Measurements from ENCODE around the gene SCN3A.

The SCN3A gene

DNA sequence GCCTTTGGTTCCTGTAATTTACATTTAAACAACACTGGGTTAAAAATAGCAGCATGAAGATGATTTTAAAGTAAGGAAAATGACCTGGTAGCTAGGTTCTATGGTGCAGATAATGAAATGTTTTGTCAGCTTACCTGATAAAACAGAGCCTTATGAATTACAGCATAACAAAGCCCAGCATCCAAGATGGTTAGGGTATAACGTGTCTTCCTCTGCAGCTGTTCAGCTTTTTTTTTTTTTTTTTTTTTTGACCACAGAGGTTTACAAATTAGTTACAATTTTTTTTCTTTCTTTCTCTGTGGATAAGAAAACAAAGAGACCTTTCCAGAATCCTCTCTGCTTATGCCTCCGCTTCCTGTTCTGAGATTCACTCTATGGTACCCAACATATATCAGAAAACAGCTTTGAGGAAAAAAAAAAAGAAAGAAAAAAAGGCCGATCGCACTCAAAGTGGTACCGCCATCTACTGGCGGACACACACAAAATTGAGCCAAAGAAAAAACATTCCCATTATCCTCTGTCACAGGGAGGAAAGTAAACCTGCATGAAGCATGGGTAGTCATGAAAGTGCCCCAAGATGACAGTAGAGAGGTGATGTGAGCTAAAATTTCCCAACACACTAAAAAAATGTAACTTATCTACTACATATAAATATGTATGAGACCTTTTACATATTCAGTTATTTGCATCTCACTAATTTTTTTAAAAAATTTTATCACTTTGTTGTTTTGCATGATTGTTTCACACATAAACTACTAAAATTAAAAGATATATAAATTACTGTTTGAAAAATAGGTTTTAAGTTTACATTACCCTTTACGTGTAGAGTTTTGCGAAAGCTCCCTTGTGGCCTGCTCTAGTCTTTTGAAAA, at the start of gene SCN3A:
Gene SCN3A (minus strand): TSS at position 362 of the 871 bp plus-strand sequence. CDS start 27,656 bp downstream, outside the sequence.
- DNase-seq, result no peak

DNA sequence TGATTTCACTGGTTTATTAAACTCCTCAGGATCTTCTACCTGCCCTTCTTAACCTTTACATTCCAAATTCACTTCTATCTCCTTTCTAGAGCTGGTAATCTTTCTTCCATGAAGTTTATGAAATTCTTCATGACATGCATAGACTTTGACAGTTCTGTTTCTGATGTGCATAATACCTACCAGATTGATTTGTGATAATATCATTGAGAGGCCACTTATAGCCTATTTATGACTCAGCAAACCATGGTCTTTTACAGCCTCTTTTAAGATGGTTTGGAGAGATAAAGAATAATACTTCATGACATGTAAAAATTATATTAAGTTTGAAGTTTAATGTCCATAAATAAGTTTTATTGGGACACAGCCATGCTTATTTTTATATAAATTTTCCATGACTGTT, 49.3 kb upstream of the SCN3A start:
- DNase-seq, result no peak

DNA sequence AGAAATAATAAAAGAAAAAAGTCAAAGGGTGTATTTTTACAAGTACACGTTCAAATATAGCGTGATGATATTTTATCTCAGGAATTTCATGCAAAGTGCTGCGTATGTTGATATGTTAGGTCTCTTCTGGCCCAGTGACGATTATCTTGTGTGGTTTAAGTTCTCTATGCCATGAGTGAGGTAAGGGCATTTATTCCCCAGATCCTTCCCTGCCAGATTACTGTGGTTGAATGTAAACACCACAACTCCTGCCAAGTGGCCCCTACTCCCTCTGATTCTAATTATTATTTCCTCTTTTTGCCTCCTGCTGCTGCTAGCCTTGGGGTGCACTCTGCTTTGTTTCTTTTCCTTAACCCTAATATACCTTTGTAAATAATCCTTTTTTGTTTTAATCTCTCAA, 47.5 kb upstream of the SCN3A start:
- no peak for DNase-seq

DNA sequence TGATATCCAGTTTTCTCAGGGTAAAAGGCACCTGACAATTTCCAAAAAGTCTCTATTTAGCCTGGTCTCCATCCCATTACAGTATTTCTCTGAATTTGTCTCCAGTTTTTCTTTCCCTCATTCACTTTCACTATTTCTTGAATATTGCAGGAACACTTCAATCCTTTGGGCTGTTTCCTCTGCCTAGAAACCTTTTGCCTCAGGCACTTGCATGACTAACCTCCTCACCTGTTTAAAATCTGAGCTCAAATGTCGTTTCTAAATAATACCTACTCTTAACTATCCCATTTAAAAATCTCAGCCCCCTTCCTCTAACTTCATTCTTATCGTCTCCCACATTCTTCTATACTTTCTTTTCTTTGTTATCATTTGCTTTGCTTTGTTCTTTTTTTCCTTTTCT, 44.4 kb upstream of the SCN3A start:
- no peak for DNase-seq

DNA sequence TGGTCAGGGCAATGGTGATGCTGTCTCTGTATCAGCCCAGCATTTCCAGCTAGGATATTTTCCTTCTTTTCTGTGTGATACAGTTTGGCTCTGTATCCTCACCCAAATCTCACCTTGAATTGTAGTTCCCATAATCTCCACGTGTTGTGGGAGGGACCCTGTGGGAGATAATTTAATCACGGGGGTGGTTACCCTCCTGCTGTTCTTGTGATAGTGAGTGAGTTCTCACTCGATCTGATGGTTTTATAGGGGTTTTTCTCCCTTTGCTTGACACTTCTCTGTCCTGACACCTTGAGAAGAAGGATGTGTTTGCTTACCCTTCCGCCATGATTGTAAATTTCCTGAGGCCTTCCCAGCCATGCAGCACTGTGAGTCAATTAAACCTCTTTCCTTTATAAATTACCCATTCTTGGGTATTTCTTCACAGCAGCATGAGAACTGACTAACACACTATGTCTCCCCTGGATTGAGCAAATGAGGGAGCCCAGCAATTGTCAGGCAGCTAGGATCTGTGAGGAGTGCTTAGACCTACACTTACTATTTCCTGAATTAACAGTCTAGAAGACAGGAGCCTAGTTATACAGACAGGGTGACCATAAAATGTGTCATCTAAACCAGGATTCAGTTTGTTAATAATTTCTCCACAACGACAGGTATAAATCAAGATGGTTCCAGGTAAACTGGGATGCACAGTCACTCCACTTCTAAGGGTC, 41.4 kb upstream of the SCN3A start:
- no peak for DNase-seq

DNA sequence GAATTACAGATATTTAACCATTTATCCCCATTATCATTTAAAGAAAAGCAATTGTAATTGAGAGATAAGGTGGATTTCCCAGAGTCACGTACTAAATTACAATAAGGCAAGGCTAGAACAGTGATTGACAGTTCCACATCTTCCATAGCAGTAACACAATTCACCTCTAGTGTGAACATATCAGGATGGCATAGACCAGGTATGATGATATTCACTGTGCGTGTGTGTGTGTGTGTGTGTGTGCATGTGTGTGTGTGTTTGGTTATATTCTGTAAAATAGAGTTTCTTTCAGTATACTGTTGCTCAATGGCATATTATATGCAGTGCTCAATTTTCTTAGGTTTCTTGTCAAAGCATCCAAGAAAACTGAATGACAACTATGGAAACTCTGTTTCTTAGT, 37.1 kb upstream of the SCN3A start:
- DNase-seq, result no peak

DNA sequence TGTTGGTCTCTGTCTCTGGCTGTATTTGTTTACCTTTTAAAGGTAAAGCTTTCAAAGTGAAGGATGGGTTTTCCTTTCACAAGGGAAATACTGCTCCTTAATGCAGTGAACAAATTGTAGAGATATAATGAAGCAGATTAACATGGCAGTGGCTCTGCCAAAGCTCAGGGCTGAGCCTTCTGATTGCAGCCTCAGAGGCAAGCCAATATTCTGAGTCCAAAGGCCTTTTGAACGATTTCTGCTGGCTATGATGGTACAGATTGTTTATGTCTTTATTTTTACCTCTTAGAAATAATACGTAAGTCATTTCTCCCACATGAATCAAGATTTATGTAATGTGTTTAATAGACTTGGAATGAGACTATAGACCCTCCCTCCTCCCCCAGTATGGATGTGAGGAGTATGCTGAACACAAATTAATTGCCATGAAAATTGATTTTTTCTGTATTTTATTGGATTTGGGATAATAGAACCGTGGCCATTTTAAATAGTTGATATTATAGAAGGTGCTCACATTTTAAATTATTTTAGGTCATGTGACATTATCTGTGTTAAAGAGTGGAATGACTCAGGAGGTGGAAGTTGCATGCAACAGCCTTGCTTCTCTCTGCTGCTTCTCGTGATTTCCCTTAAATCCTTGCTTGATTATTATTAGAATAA, 36.1 kb upstream of the SCN3A start:
- DNase-seq, result no peak

DNA sequence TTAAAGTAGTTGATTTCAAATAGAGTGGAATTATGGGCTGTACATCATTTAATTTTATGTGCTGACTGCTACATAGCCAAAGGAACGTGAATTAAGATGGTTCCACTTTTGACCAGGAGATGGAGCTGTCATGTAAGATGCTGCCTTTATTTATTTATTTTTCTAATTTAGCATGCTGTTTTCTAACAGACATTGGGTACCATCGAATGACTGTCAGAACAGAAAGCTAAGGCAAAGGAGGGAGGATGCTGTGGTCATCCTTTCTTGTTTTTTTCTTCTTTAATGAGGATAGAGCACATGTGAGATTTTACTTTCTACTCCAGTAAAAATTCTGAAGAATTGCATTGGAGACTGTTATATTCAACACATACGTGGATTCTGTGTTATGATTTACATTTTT, 35.4 kb upstream of the SCN3A start, which contains the start of gene SCN2A:
Gene SCN2A (plus strand): TSS at position 185 of the 400 bp plus-strand sequence. CDS start 56,410 bp downstream, outside the sequence.
- no peak for DNase-seq

DNA sequence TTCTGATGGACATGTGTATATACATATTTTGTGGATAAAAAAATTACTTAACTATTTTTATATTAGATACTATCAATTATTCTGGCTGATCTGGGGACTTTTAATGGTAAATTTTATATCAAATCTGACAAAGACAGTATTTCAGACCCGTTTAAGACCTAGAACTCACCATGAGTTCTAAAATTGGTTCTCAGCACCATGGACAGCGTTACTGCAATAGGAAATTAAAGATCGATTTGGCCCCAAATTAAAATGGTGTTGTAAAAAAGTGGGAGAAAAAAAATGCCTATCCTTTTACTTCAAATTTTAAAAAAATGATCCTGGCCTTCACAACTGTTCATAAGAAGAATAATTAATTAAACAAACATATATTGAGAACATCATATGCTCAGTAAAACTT, 34.4 kb upstream of the SCN3A start:
- no peak for DNase-seq

DNA sequence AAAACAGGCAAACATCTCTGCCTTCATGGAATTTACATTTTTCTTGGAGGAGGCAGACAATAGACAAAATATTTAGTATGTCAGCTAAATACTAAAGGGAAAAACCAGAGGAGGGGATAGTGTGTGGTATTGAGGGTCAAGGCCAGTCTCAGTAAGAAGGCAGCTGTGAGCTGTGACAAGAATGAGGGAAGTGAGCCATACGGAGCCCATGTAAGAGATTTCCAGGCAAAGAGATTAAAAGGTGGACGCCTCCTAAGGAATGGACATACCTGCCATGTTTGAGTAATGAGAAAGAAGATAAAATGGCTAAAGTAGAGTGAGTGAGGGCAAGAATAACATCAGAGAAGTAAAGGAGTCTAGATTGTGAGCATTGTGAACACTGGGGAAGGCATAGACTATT, 33.2 kb upstream of the SCN3A start:
- no peak for DNase-seq

DNA sequence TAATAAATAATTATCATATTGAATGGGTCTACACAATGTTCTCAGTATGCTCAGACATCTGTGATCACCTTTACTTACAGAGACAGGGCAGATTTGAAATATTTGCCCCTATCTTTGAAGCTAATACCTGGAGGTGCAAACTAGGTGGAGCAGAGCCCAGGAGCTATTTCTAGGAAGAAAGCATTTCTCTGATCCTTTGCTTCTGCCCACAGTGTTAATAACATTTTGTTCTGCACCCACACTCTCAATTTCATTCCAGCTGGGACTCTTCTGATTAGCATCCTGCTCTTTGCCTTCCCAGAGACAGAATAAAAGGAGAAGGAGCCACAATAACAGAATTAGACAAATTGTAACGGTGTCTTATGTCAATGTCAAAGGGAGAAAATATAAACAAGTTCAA, 23.7 kb upstream of the SCN3A start:
- no peak for DNase-seq

DNA sequence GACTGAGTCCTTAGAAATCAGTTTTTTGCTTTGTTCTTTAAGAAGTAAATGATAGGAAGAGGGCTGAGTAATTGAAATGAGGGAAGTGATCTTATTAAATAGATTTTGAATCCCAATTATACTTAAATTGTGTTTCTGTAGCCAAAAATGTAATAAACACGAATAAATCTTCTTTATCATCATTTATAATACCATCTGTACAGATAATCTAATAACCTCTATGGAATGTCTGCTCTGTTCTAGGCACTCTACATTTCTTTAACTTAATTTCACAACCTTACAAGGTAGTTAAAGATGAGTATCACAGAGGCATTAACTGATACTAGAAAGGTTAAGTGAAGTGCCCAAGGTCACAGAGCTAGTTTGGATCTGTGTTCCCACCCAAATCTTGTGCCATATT, 21.1 kb upstream of the SCN3A start:
- no peak for DNase-seq

DNA sequence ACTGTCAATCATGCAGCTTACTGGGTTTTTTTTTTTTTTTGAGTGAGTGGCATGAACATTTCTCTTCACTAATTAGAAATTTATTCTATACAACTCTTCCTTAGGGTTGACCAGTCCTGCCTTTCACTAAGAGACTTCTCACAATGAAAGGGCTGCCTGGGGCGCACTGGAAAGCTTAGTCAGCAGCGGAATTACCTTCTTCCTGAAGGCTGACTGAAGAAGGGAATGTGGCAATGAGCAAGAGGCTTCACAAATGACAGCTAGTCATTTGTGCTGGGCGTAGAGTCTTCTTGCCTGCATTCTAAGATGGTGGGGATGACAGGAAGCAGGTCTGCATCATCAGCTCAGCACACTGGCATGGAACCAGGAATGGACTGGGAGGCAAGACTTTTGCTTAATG, 15.6 kb upstream of the SCN3A start:
- no peak for DNase-seq

DNA sequence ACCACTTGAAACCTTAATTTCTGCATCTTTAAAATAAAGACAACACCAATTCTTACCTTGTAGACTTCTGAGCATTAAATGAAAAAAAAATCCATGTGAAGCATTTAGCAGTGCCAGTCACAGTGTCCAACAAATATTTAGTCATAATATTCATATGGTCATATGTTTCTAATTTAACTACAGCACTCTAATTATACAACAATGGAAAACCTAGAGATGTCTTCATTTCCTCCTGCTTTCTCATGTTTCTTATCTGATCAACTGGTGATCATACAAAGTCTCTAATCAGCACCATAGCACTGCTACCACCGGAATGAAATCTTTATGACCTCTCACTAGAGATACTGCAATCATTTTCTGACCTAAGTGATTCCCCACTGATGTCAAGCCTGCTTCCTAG, 10.2 kb upstream of the SCN3A start:
- no peak for DNase-seq

DNA sequence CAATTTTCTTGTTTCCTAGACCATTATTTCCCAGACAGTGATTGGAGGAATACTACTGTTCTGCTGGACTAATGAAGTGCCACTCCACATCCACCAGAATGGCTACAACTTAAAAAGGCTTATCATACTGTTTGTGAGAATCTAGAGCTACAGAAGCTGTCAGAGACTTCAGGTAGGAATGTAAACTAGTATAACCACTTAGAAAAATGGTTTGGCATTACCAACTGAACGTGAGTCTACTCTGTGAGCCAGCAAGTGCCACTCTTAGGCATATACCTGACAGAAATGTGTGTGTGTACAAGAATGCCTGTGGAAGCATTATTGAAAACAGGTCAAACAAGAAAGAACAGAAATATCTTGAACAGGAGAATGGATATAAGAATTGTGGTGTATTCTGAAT, 4.2 kb upstream of the SCN3A start:
- no peak for DNase-seq

DNA sequence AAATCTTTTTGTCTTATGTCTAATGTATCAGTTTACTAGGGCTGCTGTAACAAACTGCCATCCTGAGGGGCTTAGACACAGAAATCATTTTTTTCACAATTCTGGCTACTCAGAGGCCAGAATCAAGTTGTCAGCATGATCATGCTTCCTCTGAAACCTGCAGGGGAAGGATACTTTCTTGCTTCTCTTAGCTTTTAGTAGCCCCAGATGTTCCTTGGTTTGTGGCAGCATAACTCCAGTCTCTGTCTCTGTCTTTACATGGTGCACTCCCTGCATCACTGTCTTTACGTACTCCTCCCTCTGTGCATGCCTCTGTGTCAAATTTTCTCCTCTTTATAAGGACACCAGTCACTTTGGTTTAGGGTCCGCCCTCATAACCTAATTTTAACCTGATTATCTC, 2.0 kb upstream of the SCN3A start:
- no peak for DNase-seq

DNA sequence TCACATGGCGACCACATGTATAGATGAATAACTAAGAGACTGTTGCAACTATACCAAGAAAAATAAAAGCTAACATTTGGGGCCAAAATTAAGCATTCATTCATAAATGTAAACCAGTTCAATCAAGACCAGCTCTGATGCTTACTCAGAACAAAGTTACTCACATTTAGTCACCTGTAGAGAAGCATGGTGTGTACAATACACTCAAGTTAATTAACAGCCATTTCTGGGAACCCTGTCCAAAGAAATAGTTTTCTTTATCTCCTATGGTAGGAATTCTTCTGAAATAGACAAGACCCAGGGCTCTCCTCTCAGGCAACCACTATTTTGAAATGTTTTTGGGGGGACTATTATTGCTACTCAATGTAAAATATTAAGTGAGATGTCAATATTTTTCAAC, 1.6 kb downstream of the SCN3A start:
- no peak for DNase-seq

DNA sequence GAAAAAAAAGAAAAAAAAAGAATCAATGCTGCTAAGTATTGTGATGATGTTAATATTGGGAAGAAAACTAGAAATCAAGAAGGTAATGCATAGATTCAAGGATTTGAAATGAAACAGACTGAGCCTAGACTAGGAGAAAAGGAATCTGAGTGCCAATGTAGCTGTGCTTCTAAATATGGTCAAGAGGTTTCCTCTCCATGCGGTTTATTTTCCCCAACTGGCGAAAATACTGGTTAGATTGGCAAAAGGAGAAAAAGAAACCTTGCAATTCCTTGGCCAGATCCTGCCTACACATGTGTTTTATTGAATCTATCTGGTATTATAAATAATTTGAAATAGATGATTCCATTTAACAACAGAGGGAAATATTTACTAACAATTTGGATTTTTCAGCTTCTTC, 5.7 kb downstream of the SCN3A start:
- DNase-seq, result no peak

DNA sequence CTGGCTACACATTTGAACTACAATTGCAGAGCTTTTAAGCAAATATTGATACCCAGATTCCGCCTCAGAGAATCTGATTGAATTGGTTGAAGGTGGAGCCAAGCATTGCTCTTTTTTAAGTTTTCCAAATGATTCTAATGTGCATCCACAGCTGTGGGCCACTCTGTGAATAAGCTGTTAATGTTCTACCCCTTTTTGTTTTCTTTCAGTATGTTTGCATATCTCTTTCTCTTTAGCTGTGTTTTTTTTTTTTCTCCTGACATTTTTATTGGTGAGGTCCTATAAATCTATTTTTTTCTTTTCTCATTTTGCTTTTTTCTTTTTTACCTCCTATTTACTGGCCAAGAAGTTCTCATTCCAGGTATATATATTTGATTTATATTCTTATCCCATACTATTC, 6.5 kb downstream of the SCN3A start:
- DNase-seq, result no peak

DNA sequence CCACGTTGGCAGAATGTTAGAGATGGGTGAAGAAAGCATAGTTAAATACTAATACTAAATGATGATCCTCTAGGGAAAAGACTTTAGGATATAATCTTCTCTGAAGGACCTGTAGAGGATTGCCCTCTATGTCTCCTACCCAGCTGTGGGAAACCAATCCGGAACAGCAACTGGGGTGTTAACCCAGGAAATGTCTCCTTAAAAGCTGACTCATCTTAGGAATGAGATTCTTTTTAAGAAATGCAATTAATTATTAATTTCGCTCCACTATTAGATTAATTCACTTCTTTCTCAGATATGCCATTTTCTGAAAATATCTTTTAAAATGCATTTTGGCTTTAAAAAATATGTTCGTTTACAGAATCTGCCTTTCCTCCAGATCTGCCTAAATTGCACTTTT, 7.4 kb downstream of the SCN3A start:
- DNase-seq, result no peak

DNA sequence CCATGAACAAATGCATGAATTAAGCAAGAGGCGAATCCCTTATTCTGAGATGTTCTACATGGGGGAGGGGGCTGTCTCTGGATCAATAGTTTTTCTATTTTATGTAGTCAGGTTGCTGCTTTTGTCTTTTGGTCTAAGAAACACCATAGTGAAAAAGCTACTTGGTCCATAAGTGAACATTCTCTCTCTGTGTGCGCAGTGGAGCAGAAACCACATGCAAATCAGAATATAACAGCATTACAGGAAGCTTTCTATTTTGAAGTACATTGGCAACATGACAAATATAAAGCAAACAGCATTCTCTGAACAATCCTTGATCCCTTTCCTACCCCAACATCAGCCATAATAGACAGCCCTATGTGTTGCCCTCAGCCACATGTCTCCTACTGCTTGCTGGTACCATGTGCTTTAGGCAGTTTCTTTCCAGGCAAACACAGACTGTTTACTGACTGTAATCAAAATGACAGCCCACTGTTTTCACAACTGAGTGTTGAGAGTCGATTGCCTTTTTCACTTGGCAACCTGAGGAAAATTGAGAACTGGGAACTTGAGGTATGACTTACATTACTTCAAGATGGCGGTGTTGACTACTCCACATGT, 10.6 kb downstream of the SCN3A start:
- DNase-seq, result no peak

DNA sequence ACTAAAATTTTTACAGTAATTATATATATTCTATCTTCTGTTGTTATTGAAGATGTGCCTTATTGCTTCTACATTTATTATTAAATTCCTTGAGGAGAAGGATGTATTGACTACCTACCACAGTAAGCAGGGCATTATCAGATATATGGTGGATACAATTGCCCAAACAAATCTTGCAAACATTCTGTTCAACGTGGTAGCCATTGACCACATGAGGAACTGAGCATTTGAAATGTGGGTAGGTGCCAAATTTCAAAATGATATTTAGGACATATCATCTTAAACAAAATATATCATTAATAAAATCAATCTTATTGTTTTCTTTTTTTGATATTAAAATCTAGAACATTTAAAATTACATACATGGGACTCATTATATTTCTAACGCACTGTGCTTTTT, 11.1 kb downstream of the SCN3A start:
- no peak for DNase-seq

DNA sequence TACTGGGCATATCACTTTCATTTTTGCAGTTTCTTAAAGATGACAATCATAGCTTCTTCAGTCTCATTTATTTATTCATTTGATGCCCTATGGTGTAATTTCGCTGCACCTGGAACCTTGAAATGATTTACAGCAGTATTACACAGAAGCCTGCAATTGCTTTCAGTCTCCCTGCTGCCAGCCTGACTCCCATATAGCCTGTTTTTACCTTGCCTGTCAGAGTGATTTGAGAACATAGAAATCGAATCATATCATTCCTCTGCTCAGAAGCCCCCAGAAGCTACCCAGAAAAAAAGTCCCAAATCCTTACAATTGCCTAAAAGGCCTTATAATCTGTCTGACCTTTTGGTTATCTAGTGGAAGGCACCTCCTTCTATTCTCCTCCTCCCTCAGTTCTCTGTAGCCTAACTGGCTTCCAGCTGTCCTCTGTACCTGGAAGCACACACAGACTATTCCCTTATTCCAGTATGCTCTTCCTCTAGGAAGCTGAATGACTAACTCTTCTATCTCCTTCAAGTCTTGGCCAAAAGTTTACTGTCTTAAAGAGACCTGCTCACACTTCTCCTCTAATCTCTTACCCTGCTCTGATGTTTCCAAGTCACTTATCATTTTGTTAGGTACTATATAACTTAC, 12.6 kb downstream of the SCN3A start:
- no peak for DNase-seq
